GM18511 (cell line): ENCODE results near the gene TNFRSF14.
"Not testable (repeated sequence)": the region's sequence is repeated elsewhere in the genome, so short reads cannot be mapped to it uniquely, and the experiment has no call there.

Experiments
- ATAC-seq: cut with Tn5 transposase; IDR thresholded peaks from one replicate; pipeline ENCODE4 v1.9.1; 2021; ENCODE audit warnings: mild to moderate bottlenecking, moderate library complexity; ENCODE audit not compliant: unreplicated experiment

Gene TNFRSF14

DNA sequence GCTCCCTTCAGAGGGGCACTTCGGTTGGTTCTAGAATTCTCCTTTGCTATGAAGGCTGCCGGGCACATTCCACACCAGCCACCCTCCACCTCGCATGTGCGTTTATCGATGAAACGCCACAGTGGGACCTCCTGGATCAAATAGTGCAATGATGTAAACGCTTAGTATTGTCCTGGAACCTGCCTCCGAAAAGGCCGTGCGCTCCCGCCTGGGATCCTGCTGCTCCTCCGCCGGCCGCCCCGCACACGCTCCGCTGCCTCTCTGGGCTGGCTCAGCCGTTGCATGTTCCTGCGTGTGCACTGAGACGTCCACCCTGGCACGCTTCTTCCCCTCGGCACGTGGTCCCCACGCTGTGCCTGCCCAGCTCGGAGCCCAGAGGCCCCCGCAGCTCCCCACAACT is 4.0 kb upstream of the TNFRSF14 start:
- ATAC-seq: no peak

DNA sequence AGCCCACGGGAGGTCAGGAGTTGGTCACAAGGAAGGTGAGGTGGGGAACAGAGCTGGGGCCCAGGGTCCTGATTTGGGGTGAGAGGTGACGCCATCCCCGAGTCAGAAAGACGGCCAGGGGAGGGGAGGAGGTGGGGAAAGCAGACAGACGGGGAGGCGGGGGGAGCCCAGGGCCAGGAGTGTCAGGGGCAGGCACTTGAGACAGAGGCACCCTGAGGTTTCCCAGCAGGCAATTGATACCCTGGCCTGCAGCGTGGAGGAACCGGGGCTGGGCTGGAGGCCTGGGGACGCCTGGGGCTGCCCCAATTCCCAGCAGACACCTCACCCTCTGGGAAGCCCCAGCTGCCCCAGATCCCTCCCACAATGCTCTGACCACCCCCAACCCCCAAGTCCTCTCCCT is 3.1 kb upstream of the TNFRSF14 start:
- ATAC-seq: not testable (repeated sequence)

DNA sequence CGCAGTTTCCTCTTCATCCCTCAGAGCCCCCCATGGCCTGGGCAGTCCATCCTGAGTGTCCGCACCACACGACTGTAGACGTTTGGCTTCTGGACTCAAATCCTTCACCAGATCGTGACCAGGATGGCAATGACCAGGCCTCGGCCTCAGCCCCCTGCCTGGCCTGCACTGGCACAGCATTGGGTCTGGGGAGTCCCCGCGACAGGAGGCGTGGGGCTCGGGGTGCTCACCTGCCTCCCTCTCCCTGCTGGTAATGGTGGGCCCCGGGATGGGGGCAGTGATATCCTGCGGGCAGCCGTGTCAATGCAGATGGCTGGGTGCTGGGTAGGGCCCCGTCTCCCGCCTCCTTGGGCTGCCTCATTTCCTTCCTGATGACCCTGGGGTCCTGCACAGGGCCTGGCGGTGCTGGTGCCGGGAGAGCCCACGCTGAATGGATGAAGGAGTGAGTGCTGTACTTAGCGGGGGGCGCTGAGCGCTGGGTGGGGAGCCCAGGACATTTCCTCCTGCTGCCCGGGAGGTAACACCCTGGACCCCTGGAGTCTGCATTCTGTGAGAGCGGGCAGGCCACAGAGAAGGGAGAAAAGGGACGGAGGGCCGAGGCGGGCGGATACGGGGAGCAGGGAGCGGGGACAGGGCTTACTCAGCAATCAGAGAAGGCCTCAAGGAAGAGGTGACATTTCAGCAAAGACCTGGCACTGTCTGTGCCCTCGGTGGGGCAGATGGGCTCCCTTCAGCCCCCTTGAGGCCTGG is 2.1 kb upstream of the TNFRSF14 start:
- ATAC-seq: no peak

DNA sequence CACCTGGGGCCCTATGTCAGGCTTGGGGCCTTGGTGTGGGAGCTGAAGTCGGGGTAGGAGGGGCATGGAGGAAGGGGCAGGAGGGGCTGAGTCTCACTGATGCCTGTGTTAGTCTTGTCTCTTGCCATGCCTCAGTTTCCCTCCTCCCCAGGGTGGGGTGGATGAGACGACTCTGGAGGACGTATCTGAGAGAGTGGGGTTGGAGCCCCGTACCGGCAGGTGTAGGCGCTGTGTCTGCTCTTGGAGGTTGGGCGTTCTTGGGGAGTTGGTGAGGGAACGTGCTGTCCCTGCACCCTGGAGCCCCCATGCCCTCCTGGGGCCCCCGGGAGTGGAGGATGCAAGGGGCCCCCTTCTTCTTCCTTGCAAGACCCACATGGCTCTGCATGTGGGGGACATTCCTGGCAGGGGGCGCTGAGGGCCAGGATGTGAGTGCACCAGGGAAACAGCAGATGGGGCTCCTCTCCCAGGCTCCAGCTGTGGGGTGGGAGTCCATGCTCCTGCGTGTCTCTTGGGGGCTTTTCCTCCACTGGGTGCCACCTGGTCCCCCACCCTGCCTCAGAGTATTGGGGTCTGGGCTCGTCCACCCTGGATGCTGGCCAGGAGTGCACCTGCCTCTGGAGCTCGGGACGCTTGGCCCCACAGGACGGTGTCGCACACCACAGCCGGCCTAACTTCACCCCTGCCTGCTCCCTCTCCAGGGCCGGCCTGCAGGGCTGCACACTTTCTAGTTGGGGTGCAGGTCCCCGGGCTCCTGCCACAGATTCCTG is 1.4 kb upstream of the TNFRSF14 start:
- no peak for ATAC-seq

DNA sequence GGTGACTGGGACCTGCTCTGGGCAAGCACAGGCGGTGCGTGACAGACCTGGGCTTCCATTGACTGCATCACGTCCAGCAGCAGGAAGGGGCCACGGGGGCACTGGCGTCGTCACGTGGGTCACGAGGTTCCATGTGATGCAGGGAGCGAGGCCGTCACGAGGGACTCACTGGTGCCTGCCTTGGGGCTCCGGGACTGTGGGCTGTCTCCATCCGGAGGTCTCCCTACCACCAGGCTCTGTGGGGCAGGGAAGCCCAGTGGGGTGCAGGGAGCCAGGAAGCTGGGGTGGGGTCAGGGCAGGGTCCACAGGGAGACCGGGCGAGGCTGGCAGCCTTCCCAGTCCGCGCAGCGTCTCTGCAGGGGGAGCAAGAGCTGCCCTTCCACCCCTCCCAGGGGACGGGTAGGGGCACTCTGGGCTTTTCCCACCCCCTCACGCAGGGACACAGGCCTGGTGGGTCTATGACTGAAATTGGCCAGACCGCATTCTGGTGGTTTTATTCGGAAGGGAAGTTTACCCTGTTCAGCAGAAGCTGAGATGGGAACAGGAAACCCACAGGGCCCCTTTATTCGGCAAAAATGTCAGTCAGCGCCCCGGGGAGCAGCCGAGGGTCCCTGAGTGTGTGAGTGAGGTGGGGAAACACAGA is 416 bp upstream of the TNFRSF14 start:
- ATAC-seq: peak; percentile 52

DNA sequence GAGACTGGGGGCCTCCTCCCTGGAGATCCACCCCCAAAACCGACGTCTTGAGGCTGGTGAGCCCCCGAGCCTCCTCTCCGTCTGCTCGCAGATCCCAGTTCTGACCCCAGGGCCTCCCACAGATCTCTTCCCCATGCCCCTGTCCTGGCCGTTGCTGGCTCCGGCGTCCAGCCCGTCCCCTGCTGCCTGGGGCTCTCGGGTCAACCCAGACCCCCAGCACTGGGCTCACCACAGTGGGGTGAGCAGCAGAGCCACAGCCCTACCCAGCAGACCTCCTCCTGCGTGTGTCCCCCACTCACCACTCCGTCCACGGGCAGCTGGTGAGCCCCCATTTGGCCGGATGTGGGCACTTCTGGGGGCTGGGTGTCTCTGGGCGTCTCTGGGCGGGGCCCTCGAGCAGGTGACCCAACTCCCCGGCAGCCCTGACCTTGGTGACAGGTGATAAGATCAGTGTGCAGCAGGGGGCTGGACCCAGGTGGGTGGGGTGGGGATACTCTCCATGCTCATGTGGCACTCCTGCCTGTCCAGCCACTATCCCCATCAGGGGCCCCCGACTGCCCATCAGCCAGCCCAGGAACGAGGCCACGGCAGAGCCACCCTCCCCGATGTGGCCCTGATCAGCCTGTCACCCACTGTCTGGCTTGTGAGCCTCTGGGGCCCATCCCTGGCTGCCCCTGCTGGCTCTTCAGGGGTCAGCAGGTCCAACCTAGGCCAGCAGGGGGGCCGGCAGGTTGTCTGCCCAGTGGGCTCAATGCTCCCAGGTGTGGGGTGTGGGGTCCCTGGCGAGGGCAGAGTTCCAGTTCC is 709 bp downstream of the TNFRSF14 start:
- peak; percentile 36 for ATAC-seq

DNA sequence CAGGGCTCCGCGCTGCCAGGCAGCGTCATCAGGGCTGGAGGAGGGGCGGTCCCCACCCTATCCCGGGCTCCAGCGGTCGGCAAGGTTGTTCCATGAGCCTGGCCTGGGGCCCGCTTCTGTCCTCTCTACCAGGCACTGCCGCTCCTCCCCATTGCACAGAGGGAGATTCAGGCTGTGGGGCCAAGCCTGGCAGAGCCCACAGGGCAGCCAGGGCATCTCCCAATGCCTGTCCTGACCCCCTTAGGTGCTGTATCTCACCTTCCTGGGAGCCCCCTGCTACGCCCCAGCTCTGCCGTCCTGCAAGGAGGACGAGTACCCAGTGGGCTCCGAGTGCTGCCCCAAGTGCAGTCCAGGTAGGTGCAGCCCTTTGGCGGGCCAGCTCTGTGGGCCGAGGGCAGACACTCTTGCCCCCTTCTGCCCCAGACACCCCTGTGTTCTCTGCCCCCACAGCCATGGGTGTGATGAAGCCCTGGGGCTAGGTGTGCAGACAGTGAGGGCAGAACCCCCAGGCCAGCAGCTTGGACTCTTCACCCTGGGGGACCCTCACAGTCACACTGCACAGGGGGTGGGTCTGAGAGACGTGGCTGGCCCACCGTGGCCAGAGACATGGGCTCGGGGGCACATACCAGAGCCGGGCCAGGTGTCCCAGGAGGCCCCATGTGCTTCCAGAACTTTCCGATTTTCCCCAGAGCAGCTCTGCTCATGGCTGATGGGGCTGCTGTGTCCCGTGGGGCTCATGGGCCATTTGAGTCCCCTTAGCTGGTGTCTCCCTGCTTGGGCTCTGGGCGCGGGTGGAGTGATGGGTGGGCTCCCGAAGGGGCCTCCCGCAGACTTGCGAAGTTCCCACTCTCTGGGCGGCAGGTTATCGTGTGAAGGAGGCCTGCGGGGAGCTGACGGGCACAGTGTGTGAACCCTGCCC is 1.6 kb downstream of the TNFRSF14 start:
- no peak for ATAC-seq

DNA sequence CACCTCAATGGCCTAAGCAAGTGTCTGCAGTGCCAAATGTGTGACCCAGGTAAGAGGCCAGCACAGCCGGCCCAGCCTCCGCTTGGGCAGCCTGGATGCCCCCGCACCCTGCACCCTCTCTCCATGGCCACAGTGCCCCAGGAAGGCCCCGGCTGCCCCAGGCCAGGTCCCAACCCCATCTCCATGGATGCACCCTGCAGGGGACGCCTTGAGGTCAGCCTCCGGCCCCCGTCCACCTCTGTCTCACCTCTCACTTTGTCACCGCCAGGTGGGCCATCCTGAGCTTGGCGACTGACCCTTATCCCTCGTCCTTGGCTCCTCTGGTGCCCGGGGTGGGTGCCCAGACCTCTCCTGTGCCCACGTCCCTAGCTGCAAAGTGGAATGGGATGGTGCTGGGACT is 2.2 kb downstream of the TNFRSF14 start:
- ATAC-seq: no peak

DNA sequence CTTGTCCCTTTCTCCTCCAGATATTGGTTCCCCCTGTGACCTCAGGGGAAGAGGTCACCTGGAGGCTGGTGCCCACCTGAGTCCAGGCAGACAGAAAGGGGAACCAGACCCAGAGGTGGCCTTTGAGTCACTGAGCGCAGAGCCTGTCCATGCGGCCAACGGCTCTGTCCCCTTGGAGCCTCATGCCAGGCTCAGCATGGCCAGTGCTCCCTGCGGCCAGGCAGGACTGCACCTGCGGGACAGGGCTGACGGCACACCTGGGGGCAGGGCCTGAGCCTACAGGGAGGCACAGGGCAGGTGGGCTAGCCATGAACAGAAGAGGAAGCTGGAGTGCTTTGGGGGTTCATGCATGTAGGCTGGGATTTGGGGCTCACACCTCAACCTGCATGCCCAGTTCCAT is 2.7 kb downstream of the TNFRSF14 start:
- no peak for ATAC-seq

DNA sequence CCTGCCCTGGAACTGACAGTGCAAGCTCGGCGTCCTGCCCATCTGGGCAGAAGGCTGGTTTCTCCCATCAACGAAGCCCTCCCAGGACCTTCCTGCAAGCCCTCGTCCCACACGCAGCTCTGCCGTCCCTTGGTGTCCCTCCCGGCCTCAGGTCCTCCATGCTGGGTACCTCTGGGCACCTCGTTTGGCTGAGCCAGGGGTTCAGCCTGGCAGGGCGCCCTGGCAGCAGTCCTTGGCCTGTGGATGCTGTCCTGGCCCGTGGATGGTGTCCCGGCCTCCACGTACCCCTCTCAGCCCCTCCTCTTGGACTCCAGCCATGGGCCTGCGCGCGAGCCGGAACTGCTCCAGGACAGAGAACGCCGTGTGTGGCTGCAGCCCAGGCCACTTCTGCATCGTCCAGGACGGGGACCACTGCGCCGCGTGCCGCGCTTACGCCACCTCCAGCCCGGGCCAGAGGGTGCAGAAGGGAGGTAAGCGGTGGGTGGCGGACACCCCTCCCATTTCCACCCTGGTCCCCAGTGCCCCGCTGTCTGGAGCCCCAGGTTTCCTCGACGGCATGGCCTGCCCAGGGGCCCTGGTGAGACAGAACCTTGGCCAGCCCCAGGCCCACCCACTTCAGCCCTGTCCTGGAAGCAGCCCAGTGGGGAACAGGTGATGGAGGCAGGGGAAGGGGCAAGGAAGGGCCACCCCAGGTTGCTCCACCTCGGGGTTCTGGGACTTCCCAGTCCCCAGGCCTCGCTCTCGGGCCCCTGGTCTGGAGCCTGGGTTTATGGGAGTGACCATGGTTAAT is 3.5 kb downstream of the TNFRSF14 start:
- ATAC-seq: no peak

DNA sequence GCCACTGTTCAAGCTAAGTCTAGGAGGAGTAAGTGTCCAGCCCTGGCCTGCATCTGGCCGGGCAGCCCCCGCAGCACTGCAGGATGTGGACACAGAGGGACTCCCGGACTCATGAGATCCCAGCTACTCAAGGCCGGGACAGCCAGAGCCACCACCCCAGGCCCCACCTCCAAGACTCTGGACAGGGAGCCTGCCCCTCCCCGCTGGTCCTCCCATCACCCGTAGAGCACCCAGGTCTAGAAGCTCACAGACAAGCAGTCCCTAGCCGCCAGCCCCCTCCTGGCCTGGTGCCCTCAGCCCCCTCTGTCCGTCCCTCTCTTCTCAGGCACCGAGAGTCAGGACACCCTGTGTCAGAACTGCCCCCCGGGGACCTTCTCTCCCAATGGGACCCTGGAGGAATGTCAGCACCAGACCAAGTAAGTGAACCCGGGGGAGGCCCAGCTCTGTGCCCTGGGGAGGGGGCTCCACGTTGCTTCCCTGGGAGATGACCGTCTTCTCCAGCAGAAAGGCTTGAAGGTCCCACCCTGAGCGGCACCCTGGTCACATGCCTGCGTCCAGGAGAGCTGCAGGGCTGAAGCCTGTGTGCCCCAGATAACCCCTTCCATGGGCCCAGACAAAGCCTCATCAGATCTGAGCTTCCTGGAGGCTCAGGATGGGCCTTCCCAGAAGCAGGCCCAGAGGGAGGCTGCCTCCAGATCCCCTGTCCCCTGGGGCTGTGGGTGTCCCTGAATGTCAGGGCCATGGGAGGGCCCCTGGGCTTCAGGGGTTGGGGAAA is 4.3 kb downstream of the TNFRSF14 start:
- no peak for ATAC-seq

DNA sequence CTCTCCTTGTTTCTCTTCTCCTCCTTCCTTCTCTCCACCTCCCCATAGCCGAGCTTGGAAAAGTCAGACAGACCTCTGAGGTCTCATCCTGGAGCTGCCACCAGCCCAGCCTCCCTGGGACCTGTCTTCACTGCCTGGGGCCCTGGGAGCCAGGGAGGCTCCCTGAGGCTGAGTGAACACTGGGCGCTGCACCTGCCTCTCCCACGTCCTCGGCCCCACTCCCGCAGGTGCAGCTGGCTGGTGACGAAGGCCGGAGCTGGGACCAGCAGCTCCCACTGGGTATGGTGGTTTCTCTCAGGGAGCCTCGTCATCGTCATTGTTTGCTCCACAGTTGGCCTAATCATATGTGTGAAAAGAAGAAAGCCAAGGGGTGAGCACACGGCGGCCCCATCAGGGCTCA is 5.3 kb downstream of the TNFRSF14 start:
- no peak for ATAC-seq

DNA sequence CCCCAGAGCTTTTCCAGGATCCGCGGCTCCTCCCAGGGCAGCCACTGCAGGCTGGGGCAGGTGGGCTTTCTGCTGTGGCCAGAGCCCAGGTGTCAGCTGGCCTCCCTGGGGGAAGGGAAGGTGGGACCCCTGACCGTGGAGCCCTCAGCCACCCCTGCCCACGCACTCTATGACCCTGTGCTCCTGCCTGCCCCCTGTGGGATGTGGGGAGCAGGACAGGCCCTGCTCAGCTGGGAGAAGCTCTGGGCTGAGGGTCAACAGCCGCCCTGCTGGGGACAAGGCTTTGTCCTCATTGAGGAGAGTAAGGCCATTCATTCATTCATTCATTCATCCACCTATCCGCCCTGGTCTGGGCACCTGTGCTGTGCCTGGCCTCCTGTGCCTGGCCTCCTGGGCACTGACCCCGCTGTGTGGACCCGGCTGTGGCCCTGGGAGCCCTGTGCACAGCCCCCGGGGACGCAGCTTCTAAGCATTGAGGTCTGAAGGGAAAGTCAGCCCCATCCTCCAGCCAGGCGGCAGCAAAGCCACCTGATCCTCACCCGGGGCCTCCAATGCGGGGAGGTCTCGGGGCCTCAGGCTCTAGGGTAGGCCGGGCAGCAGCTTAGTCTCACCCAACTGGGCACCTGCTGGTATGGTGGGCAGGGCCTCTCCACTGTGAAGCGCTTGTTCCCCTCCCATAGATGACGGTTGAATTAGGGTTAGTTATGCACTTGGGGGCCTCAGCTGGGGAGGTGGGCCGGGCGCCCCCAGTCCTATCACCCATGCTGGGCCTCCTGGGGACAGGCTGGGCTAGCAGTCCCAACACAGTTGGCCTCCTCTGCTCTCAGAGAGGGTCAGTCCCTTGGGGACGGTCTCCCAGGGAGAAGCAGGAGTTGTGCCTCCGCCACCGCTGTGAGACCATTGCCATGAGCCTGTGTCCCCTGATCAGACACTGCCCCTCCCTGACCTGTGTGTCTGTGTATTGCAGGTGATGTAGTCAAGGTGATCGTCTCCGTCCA is 6.0 kb downstream of the TNFRSF14 start:
- ATAC-seq: no peak

DNA sequence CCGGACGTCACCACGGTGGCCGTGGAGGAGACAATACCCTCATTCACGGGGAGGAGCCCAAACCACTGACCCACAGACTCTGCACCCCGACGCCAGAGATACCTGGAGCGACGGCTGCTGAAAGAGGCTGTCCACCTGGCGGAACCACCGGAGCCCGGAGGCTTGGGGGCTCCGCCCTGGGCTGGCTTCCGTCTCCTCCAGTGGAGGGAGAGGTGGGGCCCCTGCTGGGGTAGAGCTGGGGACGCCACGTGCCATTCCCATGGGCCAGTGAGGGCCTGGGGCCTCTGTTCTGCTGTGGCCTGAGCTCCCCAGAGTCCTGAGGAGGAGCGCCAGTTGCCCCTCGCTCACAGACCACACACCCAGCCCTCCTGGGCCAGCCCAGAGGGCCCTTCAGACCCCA is 7.0 kb downstream of the TNFRSF14 start:
- ATAC-seq: no peak

DNA sequence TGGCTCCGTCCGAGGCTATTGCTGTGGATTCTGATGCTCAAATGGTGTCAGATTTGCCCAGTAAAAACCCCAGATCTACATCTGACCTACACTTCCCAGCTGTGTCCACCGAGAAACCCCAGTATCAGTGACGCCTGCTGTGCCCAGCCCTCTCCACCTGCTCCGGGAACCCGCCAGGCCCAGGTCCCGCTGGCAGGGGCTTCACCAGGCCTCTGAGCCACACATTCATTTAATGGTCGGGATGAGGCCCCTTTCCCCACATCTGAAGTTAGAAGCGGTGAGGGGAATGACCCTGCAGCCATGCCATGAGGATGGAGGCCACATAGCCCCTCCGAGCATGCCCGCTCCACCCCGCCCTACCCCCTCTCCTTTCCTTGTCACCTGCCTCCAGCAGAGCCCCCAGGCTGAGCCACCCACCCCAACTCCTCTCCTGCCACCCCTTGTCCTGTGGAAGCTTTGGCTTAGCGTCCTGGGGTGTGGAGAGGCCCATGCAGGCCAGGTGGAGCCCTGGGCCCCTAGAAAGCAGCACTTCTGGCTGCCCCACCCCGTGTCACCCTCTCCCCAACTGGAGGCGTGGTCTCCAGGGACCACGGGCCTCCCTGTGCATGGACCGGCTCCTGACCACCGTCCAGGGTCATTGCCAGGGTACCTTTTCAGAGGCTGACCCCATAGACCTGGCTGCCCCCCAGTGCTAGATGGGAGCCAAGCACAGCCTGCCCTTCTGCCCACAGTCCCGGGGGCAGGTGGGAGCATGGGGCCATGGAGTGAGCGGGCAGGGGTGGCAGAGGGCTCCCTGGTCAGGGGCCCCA is 8.0 kb downstream of the TNFRSF14 start:
- ATAC-seq: no peak

DNA sequence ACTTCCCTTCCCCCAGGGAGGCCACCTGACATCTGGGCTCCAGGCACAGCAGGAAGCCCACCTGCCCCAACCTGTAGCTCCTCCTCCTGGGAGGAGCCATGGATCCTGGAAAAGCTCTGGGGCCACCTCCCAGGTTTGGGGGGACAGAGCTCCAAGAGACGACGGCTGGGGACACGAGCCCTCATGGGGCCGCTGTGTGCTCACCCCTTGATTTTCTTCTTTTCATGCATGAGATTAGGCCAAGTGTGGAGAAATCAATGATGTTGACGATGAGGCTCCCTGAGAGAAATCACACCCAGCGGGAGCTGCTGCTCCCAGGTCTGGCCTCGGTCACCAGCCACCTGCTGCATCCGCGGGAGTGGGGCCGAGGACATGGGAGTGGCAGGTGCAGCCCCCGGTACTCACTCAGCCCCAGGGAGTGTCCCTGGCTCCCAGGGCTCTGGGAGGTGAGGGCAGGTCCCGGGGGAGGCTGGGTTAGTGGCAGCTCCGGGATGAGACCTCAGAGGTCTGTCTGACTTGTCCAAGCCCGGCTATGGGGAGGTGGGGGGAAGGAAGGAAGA is 8.7 kb downstream of the TNFRSF14 start:
- no peak for ATAC-seq
